ENCODE measurements around the gene HDAC3. TPM values are rescaled to one million over a fixed set of nuclear protein-coding genes. Genes with fewer than 3 reads are reported as not detected.

HDAC3 gene
- polyA plus RNA-seq, 3 donors, result 80.5 to 103 (median 82.3) TPM

GRCh38 chr5:141641634-141642267 lies 5.1 kb upstream of the HDAC3 start:
- peaks cover 0 to 2% (median 0%) of the 10 kb centered on the region in 3 donors for H3K27me3 Mint-ChIP-seq (ENCODE audit: low read depth in 3 of 3)
- Histone ChIP-seq H4K20me1 (ENCODE audit: insufficient read depth, low read length) (peaks cover 8% of the 10 kb centered on the region), H3K4me3 (replicated peaks in 1 of 3; ENCODE audit: low read depth in 2 of 3, low read length in 3 of 3) (no peak overlapping the region), H3K9me3 (replicated peaks in 1 of 2; ENCODE audit: control insufficient read depth in 1 of 2, insufficient read depth in 1 of 2, low read length in 2 of 2) (no peaks in the 10 kb centered on the region), H3K79me2 (ENCODE audit: insufficient read depth, low read length) (no peaks in the 10 kb centered on the region), H3K4me1 (ENCODE audit: control insufficient read depth in 1 of 2, insufficient read depth in 2 of 2, low read length in 2 of 2) (peaks cover 15 to 30% of the 10 kb centered on the region in 2 donors), H3K9ac (ENCODE audit: insufficient read depth, low read length, poor library complexity, severe bottlenecking) (no peak overlapping the region), H3K4me2 (replicated peaks; ENCODE audit: extremely low read depth, low read length, poor library complexity, severe bottlenecking) (no peak overlapping the region), H3K36me3 (replicated peaks in 1 of 2; ENCODE audit: control insufficient read depth in 1 of 2, insufficient read depth in 2 of 2, low read length in 2 of 2) (peaks cover 28 to 52% of the 10 kb centered on the region in 2 donors), H2AFZ (ENCODE audit: insufficient read depth, low read depth, low read length, poor library complexity, severe bottlenecking) (no peak overlapping the region), H3K27ac (ENCODE audit: low read depth in 1 of 2, low read length in 2 of 2) (no peak overlapping the region), H3K27me3 (ENCODE audit: control insufficient read depth in 2 of 2, insufficient read depth in 2 of 2, low read length in 2 of 2) (no peaks in the 10 kb centered on the region)
- TF ChIP-seq, protein P1, sequence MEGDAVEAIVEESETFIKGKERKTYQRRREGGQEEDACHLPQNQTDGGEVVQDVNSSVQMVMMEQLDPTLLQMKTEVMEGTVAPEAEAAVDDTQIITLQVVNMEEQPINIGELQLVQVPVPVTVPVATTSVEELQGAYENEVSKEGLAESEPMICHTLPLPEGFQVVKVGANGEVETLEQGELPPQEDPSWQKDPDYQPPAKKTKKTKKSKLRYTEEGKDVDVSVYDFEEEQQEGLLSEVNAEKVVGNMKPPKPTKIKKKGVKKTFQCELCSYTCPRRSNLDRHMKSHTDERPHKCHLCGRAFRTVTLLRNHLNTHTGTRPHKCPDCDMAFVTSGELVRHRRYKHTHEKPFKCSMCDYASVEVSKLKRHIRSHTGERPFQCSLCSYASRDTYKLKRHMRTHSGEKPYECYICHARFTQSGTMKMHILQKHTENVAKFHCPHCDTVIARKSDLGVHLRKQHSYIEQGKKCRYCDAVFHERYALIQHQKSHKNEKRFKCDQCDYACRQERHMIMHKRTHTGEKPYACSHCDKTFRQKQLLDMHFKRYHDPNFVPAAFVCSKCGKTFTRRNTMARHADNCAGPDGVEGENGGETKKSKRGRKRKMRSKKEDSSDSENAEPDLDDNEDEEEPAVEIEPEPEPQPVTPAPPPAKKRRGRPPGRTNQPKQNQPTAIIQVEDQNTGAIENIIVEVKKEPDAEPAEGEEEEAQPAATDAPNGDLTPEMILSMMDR (IDR thresholded peaks at IDR 0.05), result no peak
- peaks cover 49 to 55% of the 10 kb centered on the region in 2 donors for H3K36me3 Mint-ChIP-seq
- WGBS (ENCODE audit: insufficient coverage), result 94% methylated on average over 2 of the region's 2 CpGs
- DNase-seq, result no peak
- intact Hi-C loops (cut with micrococcal nuclease), result no loop called here
- no peak overlapping the region for H3K27ac Mint-ChIP-seq
- H3K4me3 Mint-ChIP-seq, result no peak overlapping the region
- peaks cover 0 to 2% (median 0%) of the 10 kb centered on the region in 7 donors for H3K9me3 Mint-ChIP-seq
- H3K4me1 Mint-ChIP-seq, result peaks cover 14% of the 10 kb centered on the region

DNA sequence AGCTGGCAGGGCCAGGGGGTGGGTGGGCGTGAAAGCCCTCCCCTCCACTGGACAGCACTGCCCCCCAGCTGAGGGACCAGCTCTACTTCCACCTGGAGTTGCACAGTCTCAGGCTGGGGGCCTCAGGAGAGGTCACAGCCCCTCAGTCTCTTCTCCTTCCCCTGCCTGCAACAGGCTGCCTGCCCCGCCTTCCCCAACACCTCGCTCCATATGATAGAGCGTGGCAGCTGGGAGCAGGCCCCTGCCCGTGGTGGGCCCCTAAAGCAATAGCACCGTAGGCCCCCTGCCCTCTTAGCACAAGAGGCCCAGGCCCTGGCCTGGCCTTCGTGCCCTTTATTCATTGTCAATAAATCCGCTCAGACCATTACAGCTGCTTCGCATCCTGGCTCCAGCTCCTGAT lies 4.0 kb upstream of the HDAC3 start:
- Histone ChIP-seq H3K27me3 (ENCODE audit: control insufficient read depth in 2 of 2, insufficient read depth in 2 of 2, low read length in 2 of 2) (no peaks in the 10 kb centered on the region), H3K4me2 (replicated peaks; ENCODE audit: extremely low read depth, low read length, poor library complexity, severe bottlenecking) (no peak overlapping the region), H3K4me3 (replicated peaks in 1 of 3; ENCODE audit: low read depth in 2 of 3, low read length in 3 of 3) (no peak overlapping the region), H3K9me3 (replicated peaks in 1 of 2; ENCODE audit: control insufficient read depth in 1 of 2, insufficient read depth in 1 of 2, low read length in 2 of 2) (no peaks in the 10 kb centered on the region), H3K4me1 (ENCODE audit: control insufficient read depth in 1 of 2, insufficient read depth in 2 of 2, low read length in 2 of 2) (peaks cover 21 to 38% of the 10 kb centered on the region in 2 donors), H4K20me1 (ENCODE audit: insufficient read depth, low read length) (peaks cover 10% of the 10 kb centered on the region), H3K36me3 (replicated peaks in 1 of 2; ENCODE audit: control insufficient read depth in 1 of 2, insufficient read depth in 2 of 2, low read length in 2 of 2) (peaks cover 21 to 42% of the 10 kb centered on the region in 2 donors), H3K79me2 (ENCODE audit: insufficient read depth, low read length) (peaks cover 10% of the 10 kb centered on the region), H3K9ac (ENCODE audit: insufficient read depth, low read length, poor library complexity, severe bottlenecking) (no peak overlapping the region), H3K27ac (ENCODE audit: low read depth in 1 of 2, low read length in 2 of 2) (no peak overlapping the region), H2AFZ (ENCODE audit: insufficient read depth, low read depth, low read length, poor library complexity, severe bottlenecking) (no peak overlapping the region)
- H3K27ac Mint-ChIP-seq, result no peak overlapping the region
- H3K4me1 Mint-ChIP-seq, result peaks cover 21% of the 10 kb centered on the region
- H3K27me3 Mint-ChIP-seq (ENCODE audit: low read depth in 3 of 3), result peaks cover 0 to 2% (median 0%) of the 10 kb centered on the region in 3 donors
- H3K9me3 Mint-ChIP-seq, result peaks cover 0 to 2% (median 0%) of the 10 kb centered on the region in 7 donors
- WGBS (ENCODE audit: insufficient coverage), result 97% methylated on average over 6 of the region's 9 CpGs
- H3K36me3 Mint-ChIP-seq, result peaks cover 39 to 44% of the 10 kb centered on the region in 2 donors
- TF ChIP-seq, protein P1 (IDR thresholded peaks at IDR 0.05), result no peak
- H3K4me3 Mint-ChIP-seq, result no peak overlapping the region
- DNase-seq, result no peak
- intact Hi-C loops (cut with micrococcal nuclease), result no loop called here

Measured in CD14-positive monocyte (primary cell).